ENCODE results near the gene SNX3. TPM values are rescaled to one million over a fixed set of nuclear protein-coding genes. Genes with fewer than 3 reads are reported as not detected.
"Not testable (repeated sequence)": the region's sequence is repeated elsewhere in the genome, so short reads cannot be mapped to it uniquely, and the experiment has no call there.

The SNX3 gene
- total RNA-seq (2014; rRNA removed; shearing (Covaris generic)), result 171 and 206 TPM in 2 replicates

DNA sequence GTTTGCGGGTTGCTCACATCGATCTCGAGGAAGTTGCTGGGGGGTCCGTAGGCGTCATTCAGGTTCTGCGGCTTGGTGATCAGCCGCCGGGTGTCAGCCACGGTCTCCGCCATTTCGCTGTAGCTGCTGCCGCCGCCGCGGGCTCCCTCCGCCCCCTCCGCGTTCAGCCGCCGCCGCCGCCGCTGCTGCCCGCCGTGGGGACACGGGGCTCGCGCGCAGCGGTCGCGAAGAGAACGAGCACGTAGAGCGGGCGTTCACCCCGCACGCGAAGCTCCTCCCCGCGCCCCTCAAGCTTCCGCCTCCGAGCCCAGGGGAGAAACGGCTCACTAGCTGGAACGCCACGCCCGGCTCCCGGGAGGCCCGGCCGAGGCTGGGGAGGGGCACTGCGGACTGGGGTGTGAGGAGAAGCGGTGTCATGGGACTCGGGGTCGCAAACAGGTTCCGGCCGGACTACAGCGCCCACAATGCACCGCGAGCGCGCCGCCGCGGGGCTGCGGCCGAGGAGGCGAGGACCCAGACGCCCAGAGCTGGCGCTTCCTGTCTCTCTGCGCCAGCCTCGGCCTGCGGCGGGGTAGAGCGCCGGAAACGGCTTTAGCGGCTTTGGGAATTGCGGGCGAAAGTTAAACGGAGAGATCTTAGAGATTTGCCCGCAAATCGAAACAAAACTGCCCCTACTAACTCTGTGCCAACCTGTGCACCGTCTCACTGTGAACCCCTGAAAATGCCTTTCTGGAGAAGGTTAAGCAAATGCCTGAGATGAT is at the start of gene SNX3:
SNX3 (minus strand) TSS at position 232 of the 761 bp plus-strand sequence; CDS start at position 113, 119 bp downstream.
- DNase-seq (ENCODE audit: low read depth), result peak; percentile 98

DNA sequence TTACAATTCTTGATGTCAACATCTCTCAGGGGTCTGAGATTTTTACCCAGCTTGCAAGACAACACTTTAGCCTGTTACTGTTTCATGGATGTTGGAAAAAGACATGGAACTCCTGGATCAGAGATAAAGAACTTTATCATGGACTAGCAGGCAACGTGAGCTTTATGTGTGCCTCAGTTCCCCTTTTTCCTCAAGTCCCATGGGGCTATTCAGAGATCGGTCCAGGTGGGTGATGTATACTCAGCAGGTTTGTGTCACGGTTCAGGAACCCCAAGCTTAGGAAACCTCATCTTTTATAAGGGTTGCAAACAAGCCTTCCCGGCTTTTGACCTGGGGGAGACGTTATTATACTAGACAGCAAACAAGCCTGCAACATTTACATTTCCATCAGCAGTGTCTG is 49.0 kb upstream of the SNX3 start:
- DNase-seq (ENCODE audit: low read depth), result no peak

DNA sequence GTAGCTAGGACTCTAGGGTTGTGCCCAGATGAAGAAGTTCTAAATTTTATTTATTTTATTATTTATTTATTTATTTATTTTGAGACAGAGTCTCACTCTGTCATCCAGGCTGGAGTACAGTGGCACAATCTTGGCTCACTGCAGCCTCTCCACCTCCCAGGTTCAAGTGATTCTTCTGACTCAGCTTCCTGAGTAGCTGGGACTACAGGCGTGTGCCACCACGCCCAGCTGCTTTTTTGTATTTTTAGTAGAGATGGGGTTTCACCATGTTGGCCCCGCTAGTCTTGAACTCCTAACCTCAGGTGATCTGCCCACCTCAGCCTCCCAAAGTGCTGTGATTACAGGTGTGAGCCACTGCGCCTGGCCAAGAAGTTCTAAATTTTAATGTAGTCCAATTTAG is 47.8 kb upstream of the SNX3 start:
- DNase-seq (ENCODE audit: low read depth), result peak; percentile 37

DNA sequence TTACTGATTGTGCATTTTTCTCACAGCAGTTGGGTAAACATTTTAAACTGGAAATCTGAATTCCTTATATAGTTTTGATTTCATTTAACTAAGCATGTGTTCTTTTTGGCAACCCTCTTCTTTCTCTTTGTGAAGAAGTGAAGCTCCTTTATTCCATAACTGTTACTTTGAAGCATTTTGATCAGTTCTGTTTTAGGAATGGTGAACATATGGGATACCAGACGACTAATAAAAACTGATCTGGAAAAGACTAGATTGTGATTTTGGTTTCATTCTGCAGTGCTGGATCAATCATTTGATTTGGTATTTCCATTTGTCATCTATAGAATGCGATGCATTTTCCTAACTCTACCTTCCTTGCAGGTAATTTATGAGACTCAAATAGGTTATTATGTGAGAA is 43.8 kb upstream of the SNX3 start:
- DNase-seq (ENCODE audit: low read depth), result no peak

DNA sequence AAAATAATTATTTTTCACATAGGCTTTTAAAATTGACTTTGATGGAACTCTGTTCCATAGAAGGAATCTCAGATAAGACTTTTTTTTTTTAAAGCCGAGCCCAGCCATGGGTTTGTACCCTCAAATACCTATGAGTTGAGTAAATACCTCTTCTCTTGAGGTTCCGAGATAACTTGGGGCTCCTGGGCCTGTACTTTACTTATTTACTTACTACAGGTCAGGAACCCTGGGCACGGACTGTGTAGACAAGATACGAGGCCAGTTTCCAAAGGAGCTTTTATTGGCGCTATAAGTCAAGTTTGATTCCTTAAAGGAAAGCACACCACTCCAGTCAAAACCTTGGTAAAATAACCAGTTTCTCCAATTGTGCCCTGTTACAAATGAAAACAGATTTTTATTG is 41.5 kb upstream of the SNX3 start:
- no peak for DNase-seq (ENCODE audit: low read depth)

DNA sequence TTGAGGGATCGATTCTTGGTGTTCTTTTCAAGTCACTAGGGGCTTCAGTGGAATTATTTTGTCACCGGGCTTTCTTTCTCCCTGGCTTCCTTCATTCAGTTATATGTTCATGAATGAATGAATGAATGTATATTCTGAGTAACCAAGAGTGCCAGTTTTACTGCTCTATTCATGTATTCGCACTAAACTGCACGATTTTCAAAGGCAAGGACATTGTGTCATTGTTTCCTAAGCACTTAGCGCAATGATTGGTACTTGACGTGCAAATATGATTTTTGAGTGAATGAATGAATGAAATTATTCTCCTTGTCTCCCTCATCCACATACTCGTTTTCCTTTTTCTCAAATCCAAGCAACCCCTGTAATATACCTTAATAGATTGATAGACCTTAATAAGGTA is 34.8 kb upstream of the SNX3 start:
- DNase-seq (ENCODE audit: low read depth), result no peak

DNA sequence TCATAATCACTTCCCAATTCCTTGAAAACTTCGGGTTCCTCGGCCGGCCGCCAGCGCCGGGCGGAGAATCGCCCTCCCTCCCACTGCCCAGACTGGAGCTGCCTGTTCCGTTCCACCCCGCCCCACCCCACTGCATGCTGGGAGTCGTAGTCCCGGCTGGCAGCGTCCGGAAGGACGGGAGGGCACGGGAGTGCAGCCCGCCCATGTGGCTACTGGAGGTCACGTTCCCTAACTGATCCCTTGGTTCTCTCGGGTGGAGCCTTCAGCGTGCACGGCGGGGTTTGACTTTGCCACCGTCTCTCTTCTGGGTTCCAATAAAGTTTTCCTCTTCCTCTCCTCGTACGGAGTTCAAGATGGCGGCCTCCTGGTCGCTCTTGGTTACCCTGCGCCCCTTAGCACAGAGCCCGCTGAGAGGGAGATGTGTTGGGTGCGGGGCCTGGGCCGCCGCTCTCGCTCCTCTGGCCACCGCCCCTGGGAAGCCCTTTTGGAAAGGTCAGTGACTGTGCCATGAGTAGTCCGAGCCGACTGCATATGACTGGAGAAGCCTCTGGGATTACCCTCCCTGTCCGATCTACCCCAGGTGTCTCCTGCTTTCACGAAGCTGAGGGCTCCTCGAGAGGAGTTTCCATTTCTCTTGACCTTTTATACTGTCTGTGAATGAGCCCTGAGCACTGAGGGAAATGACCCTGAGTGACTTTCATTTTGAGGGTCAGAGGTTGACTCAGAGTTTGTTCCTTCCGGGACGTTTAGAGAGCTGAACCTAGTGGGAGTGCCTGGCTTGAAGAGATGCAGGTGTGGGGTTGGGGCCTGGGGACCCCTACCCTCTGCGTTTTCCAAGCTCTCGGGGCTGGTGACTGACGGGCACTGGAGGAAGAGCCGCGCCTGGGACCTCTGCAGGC is 34.1 kb upstream of the SNX3 start, which contains the start of gene AFG1L:
AFG1L (plus strand) TSS at position 328 of the 899 bp plus-strand sequence; CDS start at position 354, 26 bp downstream.
- DNase-seq (ENCODE audit: low read depth), result peak; percentile 94

DNA sequence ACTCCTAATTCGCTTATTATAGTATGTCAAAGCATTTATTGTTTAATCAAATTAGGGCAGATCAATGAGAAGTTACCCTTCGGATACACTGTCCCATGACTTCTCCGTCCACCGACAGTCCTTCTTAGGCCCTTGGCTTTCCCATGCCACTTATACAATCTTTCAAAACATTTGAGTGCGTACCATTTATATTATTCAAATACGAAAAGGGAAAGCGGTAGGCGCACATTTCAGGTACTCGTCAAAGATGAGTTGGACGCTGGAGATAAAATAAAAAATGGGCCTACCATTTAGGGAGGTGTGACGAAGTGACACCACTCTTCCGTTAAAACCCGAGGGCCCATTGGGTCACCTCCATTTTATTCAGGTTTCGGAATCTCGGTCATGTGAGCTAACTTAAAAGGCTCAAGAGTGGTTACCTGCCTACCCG is 33.5 kb upstream of the SNX3 start:
- no peak for DNase-seq (ENCODE audit: low read depth)

DNA sequence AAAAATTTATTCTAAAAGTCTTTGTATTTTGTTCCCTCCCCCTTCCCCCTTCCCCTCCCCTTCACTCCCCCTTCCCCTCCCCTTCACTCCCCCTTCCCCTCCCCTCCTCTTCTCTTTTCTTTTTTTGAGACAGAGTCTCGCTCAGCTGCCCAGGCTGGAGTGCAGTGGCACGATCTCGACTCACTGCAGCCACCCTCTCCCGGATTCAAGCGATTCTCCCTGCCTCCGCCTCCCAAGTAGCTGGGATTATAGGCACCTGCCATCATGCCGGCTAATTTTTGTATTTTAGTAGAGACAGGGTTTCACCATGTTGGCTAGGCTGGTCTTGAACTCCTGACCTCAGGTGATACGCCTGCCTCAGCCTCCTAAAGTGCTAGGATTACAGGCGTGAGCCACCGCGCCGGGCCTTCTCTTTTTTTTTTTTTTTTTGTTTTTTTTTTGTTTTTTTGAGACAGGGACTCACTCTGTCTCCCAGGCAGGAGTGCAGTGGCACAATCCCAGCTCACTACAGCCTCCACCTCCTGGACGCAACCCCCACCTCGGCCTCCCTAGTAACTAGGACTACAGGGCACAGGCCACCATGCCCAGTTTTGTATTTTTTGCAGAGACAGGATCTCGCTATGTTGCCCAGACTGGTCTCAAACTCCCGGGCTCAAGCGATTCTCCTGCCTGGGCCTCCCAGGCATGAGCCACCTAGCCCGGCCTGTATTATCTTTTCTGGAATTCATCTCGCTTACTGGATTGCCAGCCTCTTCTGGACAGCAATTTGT is 32.9 kb upstream of the SNX3 start:
- DNase-seq (ENCODE audit: low read depth), result no peak

DNA sequence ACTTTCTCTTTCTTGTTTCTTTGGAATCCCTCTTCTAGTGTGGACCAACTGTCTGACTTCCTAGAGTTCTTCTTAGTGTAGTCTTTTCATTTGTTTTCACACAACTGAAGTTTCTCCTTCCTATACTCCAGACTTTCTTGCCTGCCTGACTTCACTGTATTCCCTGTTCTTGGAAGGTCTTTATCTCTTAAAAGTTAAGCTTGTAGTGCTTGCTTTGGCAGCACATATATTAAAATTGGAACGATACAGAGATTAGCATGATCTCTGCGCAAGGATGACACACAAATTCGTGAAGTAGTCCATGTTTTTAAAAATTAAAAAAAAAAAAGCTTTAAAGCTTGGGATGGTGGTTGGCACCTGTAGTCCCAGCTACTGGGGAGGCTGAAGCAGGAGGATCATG is 31.7 kb upstream of the SNX3 start:
- not testable (repeated sequence) for DNase-seq (ENCODE audit: low read depth)

DNA sequence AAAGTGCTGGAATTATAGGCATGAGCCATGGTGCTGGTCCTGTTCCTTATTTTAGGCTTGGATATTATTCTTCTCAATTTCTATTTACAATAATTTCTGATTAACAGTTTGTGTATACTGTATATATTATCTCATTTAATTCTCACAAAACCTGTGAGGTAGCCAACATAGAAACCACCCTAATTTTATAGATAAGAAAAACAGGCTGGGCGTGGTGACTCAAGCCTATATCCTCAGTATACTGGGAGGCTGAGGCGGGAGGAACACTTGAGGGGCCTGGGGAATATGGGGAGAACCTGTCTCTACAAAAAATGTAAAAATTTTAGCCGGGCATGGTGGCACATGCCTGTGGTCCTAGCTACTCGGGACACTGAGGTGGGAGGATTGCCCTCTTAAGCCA is 30.3 kb upstream of the SNX3 start:
- no peak for DNase-seq (ENCODE audit: low read depth)

DNA sequence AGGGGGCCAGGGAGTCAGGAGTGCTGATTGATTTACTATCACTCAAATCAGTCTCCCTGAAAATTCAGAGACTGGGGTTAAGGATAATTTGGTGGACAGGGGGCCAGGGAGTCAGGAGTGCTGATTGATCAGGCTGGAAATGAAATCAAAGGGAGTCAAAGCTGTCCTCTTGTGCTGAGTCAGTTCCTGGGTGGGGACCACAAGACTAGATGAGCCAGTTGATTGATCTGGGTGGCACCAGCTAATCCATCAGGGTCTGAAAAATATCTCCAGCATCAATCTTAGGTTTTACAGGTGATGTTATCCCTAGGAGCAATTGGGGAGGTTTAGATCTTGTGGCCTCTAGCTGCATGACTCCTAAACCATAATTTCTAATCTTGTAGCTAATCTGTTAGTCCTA is 27.9 kb upstream of the SNX3 start:
- DNase-seq (ENCODE audit: low read depth), result no peak

DNA sequence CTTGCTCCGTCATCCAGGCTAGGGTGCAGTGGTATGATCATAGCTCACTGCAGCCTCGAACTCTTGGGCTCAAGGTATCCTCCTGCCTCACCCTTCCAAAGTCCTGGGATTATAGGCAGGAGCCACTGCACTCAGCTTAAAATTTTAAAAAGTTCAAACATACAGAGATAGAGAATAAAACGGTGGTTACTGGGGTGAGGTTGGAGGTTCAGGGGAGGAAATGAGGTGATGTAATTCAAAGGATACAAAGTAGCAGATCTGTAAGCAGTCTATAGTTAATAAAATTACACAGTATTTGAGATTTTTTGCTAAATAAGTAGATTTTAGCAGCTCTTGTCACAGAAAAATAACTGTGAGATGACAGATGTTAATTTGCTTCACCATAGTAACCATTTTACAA is 26.5 kb upstream of the SNX3 start:
- no peak for DNase-seq (ENCODE audit: low read depth)

DNA sequence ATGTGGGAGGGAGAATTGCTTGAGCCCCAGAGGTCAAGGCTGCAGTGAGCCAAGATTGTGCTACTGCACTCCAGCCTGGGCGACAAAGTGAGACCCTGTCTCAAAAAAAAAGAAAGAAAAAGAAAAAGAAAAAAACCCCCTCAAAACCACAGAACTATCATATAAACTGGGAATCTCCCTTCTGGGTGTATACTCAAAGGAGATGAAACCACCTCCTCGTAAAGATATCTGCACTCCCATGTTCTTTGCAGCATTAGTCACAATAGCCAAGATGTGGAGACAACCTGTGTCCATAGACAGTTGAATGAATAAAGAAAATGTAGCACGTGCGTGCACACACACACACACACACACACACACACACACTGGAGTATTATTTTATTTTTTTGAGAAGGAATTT is 25.5 kb upstream of the SNX3 start:
- DNase-seq (ENCODE audit: low read depth), result no peak

DNA sequence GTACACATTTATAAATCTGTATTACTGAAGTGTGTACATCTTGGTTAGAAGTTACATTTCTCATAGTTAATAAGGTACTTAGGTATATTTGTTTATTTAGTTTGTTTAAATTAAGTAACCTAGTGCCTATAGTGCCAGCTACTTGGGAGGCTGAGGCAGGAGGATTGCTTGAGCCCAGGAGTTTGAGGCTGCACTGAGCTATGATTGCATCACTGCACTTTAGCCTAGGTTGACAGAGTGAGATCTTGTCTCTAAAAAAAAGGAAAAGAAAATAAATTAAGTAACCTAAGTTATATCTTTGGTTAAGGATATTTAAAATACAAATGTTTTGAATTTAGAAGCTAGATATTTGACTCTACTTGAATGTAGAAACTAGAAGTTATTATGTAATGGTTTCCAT is 24.5 kb upstream of the SNX3 start:
- no peak for DNase-seq (ENCODE audit: low read depth)

DNA sequence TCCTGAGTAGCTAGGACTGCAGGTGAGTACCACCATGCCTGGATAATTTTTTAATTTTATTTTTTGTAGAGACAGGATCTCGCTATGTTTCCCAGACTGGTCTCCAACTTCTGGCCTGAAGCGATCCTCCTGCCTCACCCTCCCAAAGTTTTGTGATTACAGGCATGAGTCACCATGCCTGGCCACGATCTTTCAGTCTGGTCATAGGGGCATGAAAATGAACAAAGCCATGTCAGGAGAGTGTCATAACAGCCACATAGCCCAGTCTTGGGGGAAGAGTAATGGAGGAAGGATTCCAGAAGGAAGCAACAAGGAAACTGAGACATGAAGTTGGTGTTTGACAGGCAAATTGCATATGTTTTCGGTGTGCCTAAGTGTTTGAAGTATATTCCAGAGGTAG is 17.0 kb upstream of the SNX3 start:
- DNase-seq (ENCODE audit: low read depth), result peak; percentile 19

DNA sequence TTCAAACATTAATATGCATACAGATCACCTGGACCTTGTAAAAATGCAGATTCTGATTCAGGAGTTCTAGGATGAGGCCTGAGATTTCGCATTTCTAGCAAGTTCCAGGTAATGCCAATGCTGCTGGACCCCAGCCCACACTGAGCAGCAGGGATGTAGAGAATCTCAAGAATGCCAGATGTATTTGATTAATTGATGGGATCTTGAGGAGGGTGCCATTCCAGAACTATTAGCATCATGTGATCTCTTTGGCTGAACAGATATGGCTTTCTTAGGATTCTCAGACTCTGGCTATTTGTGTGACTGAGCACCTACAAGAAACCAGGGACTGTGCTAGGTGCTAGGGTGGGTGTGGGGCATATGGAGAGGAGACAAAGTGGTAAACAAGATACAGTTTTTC is 16.5 kb upstream of the SNX3 start:
- DNase-seq (ENCODE audit: low read depth), result no peak

DNA sequence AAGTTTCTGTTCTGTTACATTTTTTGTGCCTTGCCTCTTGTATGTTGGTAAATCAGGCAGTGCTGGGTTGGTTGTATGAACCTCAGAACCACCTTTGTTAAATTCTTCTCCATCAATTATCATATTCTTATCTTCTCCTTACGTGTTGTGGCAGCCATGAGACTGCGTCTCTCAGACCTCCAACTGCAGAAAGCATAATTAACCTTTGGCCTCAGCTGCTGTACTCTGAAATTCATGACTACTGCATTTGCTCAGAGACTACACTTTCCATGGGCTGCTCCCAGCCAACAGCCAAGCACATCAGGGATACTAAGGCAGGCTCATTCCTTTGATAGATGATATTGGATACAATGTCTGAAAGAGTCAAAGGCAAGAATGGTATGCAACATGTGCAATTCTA is 15.1 kb upstream of the SNX3 start:
- no peak for DNase-seq (ENCODE audit: low read depth)

DNA sequence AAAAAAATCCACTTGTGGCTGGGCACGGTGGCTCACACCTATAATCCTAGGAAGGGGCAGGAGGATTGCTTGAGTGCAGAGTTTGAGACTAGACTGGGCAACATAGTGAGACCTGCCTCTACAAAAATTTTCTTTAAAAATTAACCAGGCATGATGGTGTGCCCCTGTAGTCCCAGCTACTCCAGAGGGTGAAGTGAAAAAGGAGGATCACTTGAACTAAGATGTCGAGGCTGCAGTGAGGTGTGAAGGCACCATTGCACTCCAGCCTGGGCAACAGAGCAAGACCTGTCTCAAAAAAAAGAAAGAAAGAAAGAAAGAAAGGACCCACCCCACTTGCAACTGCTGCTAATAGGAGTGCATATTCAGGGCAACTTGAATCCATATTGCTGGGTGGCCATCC is 13.7 kb upstream of the SNX3 start:
- no peak for DNase-seq (ENCODE audit: low read depth)

DNA sequence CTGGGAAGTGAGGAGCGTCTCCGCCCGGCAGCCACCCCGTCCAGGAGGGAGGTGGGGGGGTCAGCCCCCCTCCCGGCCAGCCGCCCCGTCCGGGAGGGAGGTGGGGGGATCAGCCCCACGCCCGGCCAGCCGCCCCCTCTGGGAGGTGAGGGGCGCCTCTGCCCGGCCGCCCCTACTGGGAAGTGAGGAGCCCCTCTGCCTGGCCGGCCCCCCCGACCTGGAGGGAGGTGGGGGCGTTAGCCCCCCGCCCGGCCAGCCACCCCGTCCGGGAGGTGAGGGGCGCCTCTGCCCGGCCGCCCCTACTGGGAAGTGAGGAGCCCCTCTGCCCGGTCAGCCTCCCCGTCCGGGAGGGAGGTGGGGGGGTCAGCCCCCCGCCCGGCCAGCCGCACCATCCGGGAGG is 9.1 kb upstream of the SNX3 start:
- not testable (repeated sequence) for DNase-seq (ENCODE audit: low read depth)

DNA sequence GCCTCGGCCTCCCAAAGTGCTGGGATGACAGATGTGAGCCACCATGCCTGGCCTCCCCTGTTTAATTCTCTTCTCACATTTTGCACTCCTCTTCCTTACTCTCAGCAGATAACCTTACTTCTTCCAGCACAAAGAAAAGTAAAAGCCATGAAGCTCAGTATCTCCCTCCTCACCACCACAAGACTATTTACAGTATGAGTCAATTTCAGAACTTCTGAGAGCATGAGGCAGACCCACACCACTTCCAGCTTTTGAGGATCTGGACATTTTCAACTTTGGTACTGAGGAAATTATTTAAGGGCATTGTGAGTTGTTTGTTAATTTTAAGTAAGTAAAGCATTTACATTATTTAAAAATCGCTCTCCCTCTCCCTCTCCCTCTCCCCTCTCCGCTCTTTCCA is 8.0 kb upstream of the SNX3 start:
- peak; percentile 23 for DNase-seq (ENCODE audit: low read depth)

DNA sequence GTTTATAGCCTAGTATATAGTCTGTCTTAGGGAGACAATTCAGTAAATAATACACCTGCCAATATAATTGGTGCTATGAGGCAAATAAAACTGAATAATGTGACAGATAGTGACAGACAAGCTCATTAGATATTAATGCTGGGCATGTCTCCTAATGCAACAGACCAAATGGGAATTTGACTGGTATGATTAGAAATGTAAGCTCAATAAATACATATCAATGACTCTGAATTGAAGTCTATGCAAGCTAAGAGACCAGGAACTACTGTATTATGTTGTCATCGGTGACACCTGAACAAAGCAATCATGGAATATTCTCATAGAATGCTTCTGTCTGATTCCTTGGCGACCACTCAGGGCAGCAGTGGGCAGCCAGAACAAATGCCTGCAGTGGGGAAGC is 2.5 kb upstream of the SNX3 start:
- no peak for DNase-seq (ENCODE audit: low read depth)

All from Daoy (cell line).